Activated CD4-positive, alpha-beta T cell treated with anti-CD3 and anti-CD28 coated beads, Interleukin-2, amount 50 U/mL, for 4 hours (primary cell): ENCODE data around the gene ABHD17C.

Experiments used
- DNase-seq, 2 experiments: peaks; one replicate each; pipeline ENCODE4 v3.0.0-alpha.2; 2020

ABHD17C gene

GRCh38 chr15:80790236-80790635, 95.1 kb downstream of the ABHD17C start:
- no peak for DNase-seq

GRCh38 chr15:80791004-80791403, 95.9 kb downstream of the ABHD17C start:
- no peak for DNase-seq

- DNase-seq, result no peak
Observed at GRCh38 chr15:80796407-80796806, 101.3 kb downstream of the ABHD17C start.

GRCh38 chr15:80798911-80799310, 103.8 kb downstream of the ABHD17C start:
- no peak for DNase-seq

- no peak for DNase-seq
Observed at GRCh38 chr15:80800067-80800466, 105.0 kb downstream of the ABHD17C start.

- DNase-seq, result no peak
Observed at GRCh38 chr15:80801891-80802680, 107.0 kb downstream of the ABHD17C start.

- DNase-seq, result no peak
Observed at GRCh38 chr15:80803580-80804525, 108.7 kb downstream of the ABHD17C start.

GRCh38 chr15:80804970-80805495, 109.9 kb downstream of the ABHD17C start:
- no peak for DNase-seq
